ENCODE measurements around the gene RCVRN.

The RCVRN gene

DNA sequence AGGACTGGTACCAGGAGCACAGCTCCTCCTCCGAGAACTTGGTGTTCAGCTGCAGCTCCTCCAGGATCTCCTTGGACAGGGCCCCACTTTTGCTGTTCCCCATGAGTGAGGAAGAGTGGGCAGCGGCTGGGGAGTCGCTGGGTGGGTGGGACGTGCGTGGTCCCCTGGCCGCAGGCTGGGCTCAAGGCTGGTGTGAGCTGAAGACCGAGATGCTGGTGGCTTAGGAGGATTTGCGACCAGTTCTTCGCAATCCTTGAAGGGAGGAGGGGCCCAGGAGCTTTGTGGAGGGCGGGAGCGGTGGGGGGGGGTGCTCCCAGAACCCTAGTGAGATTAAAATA, at the start of gene RCVRN:
Gene RCVRN (minus strand): TSS at position 194 of the 338 bp plus-strand sequence. CDS start 91 bp downstream, at position 103.
- no peak for DNase-seq

DNA sequence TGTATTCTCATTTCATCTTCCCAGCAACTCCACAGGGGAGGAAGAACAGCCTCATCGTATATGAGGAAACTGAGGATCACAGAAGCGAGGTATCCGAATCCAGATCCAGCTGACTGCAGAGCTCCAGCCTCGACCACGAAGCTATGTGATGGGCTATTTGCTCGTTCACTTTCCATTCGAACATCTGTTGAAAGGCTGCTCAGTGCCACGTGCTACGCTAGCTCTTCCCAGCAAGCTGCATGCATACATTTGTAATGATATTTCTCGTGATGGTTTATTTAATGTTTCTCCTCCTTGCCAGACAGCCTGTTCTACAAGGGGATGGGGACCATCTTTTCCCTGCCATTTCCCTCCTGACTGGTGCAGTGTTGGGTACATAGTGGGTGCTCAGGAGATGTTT, 48.4 kb upstream of the RCVRN start:
- DNase-seq: no peak

DNA sequence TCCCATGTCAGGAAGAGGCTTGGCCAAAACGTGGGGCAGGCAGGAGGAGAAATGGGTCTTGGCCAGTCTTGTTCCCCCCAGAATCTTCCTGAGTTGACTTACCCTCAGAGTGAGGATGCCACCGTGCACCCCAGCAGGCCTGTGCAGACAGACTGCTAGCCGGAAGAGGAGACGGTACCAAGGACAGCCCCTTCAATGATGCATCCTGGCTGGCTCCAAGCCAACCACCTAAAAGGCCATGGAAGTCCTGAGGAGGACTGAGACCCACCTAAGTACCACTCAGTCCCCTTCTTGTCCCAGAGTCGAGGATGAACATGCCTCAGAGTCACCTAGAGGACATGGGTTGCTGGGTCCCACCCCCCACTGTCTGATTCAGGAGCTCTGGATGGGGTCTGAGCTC, 46.7 kb upstream of the RCVRN start:
- DNase-seq: no peak

DNA sequence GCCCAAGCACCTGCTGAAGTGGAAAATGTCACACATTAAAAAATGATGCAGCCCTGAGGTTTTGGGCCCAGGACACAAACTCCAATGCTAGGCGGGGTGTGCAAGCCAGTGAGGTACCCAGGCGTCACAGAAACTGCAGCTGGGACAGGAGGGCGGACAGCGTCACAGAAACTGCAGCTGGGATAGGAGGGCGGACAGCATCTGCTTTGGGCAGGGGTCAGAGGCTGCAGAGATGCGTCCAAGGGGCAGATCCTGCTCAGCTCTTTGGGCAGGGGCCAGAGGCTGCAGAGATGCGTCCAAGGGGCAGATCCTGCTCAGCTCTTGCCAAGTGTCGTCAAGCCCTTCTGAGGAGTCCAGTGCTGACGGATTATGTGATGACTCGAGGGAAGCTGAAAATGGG, 43.9 kb upstream of the RCVRN start:
- DNase-seq: no peak

DNA sequence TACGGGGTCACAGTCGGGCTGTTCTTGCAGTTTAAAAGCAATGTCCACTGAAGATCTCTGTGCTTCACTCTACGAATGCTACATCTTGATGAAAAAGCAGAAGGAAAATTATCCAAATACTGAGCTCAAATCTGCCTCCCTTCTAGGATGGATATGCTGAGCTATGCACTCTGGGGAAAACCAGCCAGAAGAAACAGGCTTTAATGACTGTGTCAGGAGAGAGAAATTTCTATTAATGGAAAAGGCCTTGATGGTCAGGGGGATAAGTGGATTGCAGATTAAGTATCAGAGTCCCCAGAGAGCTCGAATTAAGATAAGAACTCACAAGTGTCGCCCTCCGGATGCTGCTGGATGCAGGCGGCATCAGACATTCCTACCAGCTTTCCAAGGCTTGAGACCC, 39.6 kb upstream of the RCVRN start:
- no peak for DNase-seq

DNA sequence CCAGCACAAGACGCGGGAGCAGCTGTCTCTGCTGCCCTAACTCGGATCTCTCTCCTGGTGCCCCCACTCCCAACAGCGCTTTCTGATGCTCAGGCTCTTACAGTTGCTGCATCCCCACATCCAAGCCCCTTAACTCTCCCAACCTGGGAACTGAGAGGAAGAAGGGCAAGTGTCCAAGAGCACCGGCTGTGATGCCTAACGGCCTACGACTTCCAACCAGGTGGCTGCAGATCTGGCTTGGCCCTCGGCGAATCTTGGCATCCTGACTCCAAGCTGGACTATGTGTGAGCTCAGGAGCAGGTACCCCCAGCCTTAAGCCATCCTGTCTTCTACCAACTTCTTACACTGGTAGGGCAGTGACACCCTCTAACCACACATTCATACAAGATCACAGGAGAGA, 38.3 kb upstream of the RCVRN start:
- DNase-seq: no peak

DNA sequence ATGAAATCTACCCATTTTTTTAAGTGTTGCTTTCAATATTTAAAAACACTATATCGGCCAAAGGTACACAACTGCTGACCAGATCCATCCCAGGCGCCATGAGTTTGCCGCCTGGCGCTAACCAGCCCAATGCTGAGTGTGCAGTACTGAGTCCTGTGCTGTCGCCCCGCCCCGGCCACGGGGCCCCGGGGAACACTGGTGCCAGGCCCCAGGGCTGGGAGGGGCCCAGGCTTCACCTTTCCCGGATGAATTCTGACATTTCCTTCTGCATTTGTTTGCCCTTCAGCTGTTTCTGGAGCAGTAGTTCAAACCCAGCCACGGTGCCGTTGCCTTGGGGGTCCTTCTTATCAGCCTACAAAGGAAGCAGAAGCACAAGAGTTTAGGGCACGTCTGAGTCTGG, 37.8 kb upstream of the RCVRN start:
- no peak for DNase-seq

DNA sequence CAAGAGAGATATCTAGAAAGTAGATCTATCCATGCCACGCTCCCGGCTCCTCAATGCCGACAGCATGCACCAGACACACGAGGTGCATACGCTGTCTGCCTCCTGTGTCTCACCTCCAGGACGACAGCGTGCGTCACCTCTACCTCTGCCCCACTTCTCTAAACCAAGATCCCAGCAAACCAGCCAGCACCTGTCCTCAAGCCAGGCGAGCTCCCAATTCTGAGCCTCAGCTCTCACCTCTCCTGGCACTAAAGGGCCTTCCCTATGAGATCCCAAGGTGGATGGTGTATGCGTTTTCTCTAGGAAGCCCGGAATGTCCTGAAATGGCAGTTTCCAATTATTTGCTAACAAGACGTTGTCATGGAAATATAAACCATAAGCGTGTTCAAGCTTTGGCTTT, 36.2 kb upstream of the RCVRN start:
- no peak for DNase-seq

DNA sequence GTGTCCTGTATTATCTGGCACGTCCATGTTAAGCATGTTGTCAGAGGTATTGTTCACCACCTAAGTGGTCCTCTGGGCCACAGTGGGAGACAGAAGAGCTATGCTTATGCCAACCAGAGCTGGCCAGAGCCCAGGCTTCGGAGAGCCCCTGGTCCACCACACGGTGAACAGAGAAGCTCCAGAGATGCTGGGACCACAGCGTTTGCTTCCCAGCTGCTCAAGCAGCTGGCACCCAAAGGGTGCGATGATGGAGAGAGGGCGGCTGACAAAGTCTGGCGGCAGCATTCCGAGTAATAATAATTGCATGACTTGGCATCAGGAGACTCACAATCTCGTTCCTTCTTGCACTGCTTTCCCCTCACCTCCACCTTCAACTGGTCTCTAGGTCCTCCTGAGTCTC, 35.8 kb upstream of the RCVRN start:
- DNase-seq: no peak

DNA sequence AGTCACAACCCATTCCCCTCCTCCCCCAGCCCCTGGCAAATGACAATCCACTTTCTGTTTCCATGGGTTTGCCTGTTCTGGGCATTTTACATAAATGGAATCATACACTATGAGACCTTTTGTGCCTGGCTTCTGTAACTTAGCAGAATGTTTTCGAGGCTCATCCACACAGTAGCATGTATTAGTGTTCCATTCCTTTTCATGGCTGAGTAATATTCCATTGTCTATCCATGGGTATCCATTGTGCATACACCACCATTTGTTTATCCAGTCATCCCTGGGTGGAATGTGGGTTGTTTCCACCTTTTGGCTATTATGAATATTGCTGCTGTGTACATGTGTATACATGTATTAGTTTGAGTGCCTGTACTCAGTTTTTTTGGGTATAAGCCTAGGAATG, 33.7 kb upstream of the RCVRN start:
- no peak for DNase-seq

DNA sequence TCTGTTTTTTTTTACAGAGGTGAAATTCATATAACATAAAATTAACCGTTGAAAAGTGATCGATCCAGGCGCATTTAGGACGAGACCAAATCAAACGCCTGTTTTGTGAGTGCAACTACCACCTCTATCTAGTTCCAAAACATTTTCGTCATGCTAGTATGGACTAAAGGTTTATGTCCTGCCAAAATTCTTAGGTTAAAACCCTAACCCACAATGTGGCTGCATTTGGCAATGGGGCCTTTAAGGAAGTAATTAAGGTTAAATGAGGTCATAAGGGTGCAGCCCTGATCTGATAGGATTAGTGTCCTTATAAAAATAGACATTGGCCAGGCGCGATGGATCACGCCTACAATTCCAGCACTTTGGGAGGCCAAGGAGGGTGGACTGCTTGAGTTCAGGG, 32.8 kb upstream of the RCVRN start:
- DNase-seq: no peak

DNA sequence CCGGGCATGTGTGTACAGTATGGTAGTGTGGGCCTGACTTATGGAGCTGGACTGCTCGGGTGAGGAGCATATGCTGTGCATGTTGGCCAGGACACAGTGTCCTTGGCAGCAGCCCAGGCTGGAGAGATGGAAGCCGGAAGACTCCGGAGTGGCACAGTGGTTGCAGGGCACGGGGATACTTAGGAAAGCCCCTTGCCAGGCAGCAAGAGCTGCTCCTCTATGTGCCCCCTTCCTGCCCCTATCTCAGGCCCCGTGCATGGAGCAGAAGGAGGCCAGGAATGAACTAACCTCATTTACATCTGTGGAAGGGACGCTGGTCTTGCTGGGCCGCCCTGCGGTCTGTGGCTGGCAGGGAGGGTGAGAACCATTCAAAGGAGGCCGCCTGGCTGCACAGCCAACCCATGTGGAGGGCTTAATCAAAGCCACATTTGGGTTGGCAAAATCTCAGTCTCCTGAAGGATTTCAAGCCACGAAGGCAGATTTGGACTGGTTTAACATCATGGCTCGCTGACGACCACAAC, 32.2 kb upstream of the RCVRN start:
- DNase-seq: no peak

DNA sequence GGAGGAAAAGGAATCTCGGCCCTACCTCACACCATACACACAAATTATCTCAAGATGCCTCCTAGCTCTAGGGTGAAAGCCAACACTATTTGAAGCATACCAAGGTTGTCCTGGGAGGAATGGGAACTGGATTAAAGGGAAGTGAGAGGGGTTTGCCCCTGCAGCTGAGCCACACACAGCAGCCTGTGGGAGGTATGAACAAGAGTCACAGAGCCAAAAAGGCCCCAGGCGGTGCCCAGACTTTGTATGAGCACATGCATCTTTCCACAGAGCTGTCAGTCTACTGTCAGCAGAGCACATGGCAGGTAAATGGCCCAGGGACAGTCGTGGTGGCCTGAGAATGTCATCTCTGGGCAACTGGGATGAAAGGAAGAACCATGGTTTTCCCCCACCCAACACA, 31.0 kb upstream of the RCVRN start:
- DNase-seq: no peak

DNA sequence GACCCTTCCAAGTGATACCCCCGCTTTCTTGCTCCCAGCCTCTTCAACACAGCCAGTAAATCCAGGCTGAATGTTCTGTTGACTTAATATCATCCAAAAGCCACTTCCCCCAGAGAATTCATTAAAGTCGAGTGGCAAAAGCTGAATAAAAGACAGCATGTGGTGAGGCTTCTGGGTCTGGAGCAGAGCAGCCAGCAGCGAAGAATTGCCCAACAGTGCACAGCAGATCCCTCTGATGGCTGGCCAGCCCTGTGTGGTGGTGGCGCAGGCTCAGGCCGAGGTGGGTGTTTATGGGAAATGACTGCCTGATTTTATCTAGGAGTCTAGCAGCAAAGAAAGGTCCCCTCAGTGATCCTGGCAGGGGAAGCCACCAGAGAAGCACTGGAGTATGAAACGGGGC, 30.3 kb upstream of the RCVRN start:
- DNase-seq: no peak

DNA sequence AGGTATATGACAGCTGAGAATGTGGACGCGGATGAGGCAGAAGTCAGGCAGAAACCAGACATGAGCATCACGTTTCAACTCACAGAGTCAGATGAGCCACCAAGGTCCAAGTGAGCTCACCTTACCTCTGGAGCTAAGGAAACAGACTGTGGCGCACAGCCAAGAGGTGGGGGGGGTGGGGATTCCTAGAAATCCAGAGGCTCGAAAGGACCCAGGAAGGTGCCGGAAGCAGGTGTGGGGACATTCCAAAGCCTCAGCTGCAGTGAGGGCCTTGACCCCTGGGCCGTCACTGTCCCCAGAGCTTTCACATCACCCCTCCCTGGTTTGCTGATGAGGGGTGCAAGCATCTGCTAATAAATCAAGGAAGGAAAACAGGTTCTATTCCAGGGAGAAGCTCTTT, 29.3 kb upstream of the RCVRN start:
- no peak for DNase-seq

DNA sequence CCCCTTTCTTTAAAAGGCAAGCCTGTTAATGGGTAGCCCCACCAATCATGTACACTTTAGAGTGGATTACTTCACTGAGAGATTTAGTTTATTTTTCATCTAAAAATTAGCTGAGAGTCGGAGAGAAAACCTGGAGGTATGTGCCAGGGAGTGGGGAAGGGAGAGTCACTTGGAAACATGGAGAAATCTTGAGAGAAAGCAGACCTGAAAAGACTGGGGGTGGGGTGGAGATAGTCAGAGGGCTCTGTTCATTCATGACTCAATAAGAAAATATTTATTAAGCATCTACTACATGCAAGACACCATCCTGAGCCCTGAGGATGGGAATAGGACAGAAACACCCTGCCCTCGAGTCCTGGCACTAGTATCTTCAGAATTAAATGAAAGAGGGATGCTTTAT, 27.4 kb upstream of the RCVRN start:
- DNase-seq: no peak

DNA sequence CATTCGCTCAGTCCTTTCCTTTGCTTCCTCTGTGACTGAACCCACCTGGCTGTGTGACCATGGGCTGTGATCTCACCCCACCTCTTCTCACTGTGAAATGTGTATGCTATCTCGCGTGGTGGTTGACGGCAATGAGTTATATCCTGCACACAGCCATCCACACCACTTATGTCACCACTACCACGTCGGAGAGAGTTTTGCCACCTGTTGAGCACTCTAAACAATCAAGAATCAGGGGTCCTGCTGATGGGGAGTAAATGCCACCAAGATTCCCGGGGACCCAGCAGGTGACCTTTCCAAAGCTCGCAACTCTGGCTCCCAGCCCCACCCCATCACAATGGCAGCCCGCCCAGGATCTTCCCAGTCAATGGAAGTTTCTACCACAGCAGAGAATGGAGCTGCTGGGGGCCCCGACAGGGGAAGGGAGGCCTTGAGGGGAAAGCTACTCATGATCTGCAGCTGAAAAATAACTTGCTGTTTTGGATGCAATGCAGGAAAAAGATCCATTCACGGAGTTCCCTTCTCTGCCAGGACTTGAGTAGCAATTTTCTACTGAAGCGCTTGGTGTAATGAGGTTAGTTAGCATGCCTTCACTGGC, 26.2 kb upstream of the RCVRN start:
- DNase-seq: no peak

DNA sequence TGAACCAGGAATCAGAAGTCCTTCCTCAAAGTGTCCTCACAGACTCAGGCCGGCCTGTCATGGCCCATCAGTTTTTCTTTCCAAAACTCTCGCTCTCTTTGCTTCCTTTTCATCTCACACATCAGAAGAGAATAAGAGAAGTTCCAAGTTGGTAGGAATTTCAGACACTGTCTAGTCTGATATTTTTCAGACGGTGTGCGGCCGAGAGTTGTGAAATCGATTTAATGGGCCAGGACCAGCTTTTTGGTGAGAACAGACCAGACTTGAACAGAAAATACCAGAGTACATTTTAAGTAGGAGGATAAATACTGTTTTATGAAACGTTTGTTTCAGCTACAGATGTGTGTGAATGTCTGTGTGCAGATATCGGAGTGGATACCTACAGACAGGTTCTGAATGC, 24.8 kb upstream of the RCVRN start:
- no peak for DNase-seq

DNA sequence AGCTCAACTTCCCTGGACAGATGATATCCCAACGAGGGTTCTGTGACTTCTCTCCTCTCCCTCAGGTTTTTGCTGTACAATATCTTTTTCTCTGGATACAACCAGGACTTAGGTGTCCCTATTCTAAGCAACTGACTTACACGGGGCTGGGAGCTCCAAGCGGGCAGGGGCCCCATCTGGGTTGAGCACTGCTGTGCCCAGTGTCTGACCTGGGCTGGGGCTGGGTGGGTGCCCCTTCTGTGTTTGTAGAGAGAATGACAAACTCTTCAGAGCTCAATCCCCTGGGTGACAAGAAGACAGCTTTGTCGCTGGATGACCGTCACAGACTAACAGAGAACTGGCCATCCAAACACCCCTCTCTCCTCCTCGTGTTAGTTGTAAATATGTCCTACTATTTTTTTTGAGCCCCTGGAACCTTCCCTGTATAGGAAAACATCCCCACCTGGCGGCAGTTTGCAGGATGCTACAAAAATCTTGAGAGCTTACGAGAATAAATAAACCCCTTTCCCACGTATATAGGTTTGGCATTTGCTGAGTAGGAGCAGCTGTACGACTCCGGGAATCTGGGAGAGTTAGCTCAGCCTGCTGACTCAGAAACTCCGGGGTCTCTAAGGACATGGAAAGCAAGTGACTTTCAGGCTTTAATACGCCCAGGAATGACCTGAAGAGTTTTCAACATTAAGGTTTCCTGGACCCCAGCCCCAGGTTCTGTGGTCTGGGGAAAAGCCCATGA, 23.7 kb upstream of the RCVRN start:
- DNase-seq: no peak

DNA sequence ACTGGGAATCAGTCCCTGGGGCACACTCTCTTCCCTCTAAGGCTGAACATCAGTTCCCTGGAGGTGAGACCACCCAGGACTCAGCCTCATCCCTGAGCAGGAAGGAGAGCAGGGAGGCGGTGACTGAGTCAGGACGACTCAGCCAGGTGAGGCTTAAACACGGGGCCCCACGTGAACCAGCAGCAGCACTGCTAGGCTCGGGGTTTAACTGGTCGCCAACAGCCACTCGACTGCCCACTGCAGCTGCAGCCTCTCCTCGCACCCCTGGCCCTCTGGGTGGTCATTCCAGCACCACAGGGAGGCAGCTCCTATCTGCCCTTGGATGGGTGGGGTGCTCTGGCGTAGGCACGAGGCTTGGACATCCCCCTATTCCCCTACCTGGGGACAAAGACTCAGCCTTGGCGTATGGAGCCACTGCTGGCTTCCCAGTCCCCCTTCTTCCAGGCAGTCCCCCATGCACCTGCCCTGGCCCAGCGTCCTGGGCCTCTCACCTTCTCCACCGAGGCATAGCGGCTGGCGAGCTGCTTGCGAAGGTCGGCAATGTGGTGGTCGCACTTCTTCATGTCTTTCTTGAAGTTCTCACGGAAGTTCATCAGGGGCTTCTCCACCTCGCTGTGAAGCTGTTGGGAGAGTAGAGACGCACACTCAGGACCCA, 21.2 kb upstream of the RCVRN start:
- no peak for DNase-seq

DNA sequence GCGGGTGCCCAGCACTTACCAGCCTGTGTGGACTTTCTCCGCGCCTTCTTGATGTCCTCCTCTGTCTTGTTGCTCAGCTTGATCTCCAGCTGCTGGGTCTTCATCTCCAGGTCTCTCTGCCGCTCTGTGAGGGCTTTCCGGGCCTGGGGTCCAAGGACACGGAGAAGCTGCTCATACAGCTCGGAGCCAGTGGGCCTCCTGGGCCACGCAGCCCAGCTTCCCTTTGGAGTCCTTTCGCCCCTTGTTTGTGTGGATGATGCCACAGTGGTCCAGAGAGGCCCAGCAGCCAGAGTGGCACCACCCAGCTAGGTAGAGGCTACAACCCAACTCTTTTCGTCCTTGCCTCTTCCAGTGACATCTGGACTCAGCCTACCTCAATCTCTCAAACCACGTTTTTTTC, 20.4 kb upstream of the RCVRN start:
- DNase-seq: no peak

DNA sequence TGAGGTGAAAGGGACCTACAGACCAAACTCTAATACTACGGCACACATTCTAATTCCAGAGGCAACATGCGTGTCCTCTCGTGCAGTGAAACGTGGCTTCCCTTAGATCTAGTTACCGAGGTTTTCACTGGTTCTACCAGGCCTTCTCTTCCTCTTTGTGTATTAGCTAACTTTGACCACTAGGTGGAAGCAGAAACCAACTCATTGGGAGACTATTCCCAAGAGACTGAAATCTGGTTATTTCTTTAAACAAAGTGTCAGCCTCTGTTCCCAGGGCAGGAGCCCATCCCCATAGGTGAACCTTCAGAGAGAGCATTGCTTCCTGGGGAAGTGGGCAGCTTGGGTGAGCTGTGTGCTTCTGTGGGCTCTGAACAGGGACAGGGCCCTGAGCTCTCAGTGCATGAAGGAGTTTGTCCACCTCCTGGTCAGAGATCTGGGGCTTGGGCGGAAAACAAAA, 19.7 kb upstream of the RCVRN start:
- DNase-seq: peak; percentile 16

DNA sequence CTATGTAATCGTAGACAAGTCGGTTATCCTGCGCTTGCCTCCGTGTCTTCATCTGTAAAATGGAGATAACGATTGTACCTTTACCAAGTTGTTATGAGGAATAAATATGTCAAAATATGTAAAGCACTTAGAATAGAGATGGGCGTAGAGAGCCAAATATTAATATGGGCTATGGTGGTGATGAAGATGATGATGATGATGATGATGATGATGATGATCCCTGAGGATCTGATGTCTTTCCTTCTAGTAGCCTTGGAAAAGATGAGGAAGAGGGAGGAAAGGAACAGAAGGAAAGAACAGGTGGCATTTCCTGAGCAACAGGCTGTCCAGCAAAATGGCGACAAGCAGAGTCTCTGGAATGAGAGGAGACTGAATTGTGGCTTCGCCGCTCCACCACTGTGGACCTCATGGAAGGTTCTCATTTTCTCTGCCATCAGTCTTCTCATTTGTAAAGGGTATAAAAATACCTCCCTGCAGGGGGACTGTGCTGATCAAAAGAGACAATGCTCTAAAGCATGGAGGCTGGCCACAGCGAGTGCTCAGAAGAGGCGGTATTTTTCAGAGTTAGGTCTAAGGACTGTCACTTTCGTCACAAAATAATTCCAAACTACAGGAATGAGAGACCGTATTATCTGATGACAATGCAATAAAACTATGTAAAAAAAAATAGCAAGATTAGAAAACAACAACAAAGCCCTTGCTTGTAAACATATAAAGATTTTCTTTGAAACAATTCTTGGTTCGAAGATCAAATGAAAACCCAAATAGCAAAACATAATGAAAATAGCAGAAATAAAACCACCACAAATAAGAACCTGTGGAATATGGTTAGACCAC, 17.2 kb upstream of the RCVRN start:
- no peak for DNase-seq

Measured in HCEC 1CT (cell line).